ENCODE data around the gene TNS3. TPM values are rescaled to one million over a fixed set of nuclear protein-coding genes. Genes with fewer than 3 reads are reported as not detected.

TNS3 gene
- total and polyA plus RNA-seq, 10 of the 15 experiments (the other 5 are each of a cell fraction or from before 2014, with no cell fraction given), result 0.27 to 2.7 (median 0.79) TPM

GRCh38 chr7:47479821-47480575 lies 101.9 kb downstream of the TNS3 start:
- Histone ChIP-seq H4K20me1 (ENCODE audit: control insufficient read depth, insufficient read depth) (no peaks in the 10 kb centered on the region), H3K4me2 (ENCODE audit: control insufficient read depth, insufficient read depth) (peak overlapping the region; percentile 91), H3K27me3 (replicated peaks in 1 of 2; ENCODE audit: control insufficient read depth in 2 of 2, insufficient read depth in 2 of 2, low read length in 1 of 2) (no peaks in the 10 kb centered on the region), H3K79me2 (ENCODE audit: control insufficient read depth, insufficient read depth, low read length) (peaks cover 2% of the 10 kb centered on the region), H2AFZ (ENCODE audit: control insufficient read depth, low read depth, low read length) (peak overlapping the region; percentile 45), H3K4me3 (peak overlapping the region; percentile 62), H3K9me3 (replicated peaks; ENCODE audit: control insufficient read depth, insufficient read depth, low read length) (no peaks in the 10 kb centered on the region), H3K9ac (ENCODE audit: control insufficient read depth, insufficient read depth, low read length) (peak overlapping the region; percentile 53; the same call in 1 of the 2 replicates), H3K4me1 (ENCODE audit: control insufficient read depth, insufficient read depth, low read length) (peaks cover 37% of the 10 kb centered on the region), H3K36me3 (ENCODE audit: control insufficient read depth in 2 of 2, insufficient read depth in 2 of 2, low read length in 1 of 2) (no peaks in the 10 kb centered on the region), H3K27ac (ENCODE audit: control insufficient read depth, insufficient read depth) (peak overlapping the region; percentile 38)
- ATAC-seq (no peak), FAIRE-seq (peak; percentile 7), DNase-seq (ENCODE audit: low read depth, low spot score) (no peak)
- in situ Hi-C loops (cut with MboI), result no loop called here
- 59% methylated on average over 12 of the region's 12 CpGs for WGBS (ENCODE audit: insufficient coverage, insufficient replicate concordance, low lambda C conversion rate, missing lambda C conversion rate)
- BruUV-seq (replicated peaks), result no TSS peak
- POLR2A ChIA-PET, result interaction anchor here (1.2 kb wide), 2 partner anchors 14 to 24 kb away, joined by 3 read pairs; no protein-coding TSS in a partner anchor
- CTCF ChIA-PET, result no interaction called here
- SMC1A ChIA-PET (ENCODE audit: uncharacterized antibody, unreplicated experiment), result no interaction called here
- RAD21 ChIA-PET (ENCODE audit: unreplicated experiment), result no interaction called here
- intact Hi-C loops (cut with micrococcal nuclease; ENCODE audit: unreplicated experiment), result no loop called here
- TF ChIP-seq, protein P1, sequence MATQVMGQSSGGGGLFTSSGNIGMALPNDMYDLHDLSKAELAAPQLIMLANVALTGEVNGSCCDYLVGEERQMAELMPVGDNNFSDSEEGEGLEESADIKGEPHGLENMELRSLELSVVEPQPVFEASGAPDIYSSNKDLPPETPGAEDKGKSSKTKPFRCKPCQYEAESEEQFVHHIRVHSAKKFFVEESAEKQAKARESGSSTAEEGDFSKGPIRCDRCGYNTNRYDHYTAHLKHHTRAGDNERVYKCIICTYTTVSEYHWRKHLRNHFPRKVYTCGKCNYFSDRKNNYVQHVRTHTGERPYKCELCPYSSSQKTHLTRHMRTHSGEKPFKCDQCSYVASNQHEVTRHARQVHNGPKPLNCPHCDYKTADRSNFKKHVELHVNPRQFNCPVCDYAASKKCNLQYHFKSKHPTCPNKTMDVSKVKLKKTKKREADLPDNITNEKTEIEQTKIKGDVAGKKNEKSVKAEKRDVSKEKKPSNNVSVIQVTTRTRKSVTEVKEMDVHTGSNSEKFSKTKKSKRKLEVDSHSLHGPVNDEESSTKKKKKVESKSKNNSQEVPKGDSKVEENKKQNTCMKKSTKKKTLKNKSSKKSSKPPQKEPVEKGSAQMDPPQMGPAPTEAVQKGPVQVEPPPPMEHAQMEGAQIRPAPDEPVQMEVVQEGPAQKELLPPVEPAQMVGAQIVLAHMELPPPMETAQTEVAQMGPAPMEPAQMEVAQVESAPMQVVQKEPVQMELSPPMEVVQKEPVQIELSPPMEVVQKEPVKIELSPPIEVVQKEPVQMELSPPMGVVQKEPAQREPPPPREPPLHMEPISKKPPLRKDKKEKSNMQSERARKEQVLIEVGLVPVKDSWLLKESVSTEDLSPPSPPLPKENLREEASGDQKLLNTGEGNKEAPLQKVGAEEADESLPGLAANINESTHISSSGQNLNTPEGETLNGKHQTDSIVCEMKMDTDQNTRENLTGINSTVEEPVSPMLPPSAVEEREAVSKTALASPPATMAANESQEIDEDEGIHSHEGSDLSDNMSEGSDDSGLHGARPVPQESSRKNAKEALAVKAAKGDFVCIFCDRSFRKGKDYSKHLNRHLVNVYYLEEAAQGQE (IDR thresholded peaks at IDR 0.05; ENCODE audit: low read depth, low read length), result no peak

Data from GM12878 (cell line).